Body of pancreas (tissue), 4 donors: ENCODE data around the gene ABL2. TPM values are rescaled to one million over a fixed set of nuclear protein-coding genes. Genes with fewer than 3 reads are reported as not detected.
"Not testable (repeated sequence)": the region's sequence is repeated elsewhere in the genome, so short reads cannot be mapped to it uniquely, and the experiment has no call there.

Experiments
- ATAC-seq: fragments of 150-250 bp; one replicate; pipeline ENCODE4 v1.9.1; 2016
- DNase-seq, 4 donors: peaks; one replicate each; pipeline ENCODE4 v3.0.0-alpha.2; 2019
- H3K27ac ChIP-seq, 4 donors: fragments of 200-600 bp; sonication (generic); 1 replicate in 3 of 4; 2 replicates in 1 of 4; pipeline versions ENCODE4 v1.5.1 to v1.6.1; 2016 to 2019; ENCODE audit warnings: mild to moderate bottlenecking in 1 of 4, mixed read lengths in 1 of 4, moderate library complexity in 1 of 4
- H3K27me3 ChIP-seq, 2 donors: fragments of 200-600 bp; sonication (generic); one replicate each; pipeline ENCODE4 v1.6.0; 2016; ENCODE audit warnings: mild to moderate bottlenecking in 1 of 2
- H3K36me3 ChIP-seq, 2 donors: fragments of 200-600 bp; sonication (generic); replicated peaks in 1 of 2; 2 replicates each; pipeline ENCODE4 v1.5.1; 2016; ENCODE audit warnings: low read depth in 2 of 2; ENCODE audit not compliant: insufficient read depth in 1 of 2
- H3K4me1 ChIP-seq: fragments of 200-600 bp; sonication (generic); one replicate; pipeline ENCODE4 v1.6.0; 2016
- H3K4me3 ChIP-seq, 2 donors: fragments of 200-600 bp; sonication (generic); 1 replicate in 1 of 2; 2 replicates in 1 of 2; pipeline ENCODE4 v1.5.1; 2016 to 2019
- H3K9me3 ChIP-seq, 3 donors: fragments of 200-600 bp; sonication (generic); 1 replicate in 2 of 3; 2 replicates in 1 of 3; pipeline ENCODE4 v1.5.1; 2016
- CTCF ChIP-seq, 7 experiments: fragments of 450-650 bp in 4 of 7; fragments of 200-600 bp in 3 of 7; sonication (generic) in 3 of 7; IDR thresholded peaks; one replicate each; pipeline ENCODE4 v1.5.1; 2016 to 2019; ENCODE audit warnings: antibody characterized with exemption in 7 of 7
- POLR2A ChIP-seq, 3 donors: fragments of 450-650 bp; IDR thresholded peaks; one replicate each; pipeline ENCODE4 v1.6.1; 2016; ENCODE audit warnings: antibody characterized with exemption in 3 of 3, mild to moderate bottlenecking in 2 of 3
- WGBS, 2 donors: methylation state at CpG; one replicate each; pipeline ENCODE4 v1.1.5; 2017; 5-methylcytosine and 5-hydroxymethylcytosine counted together
- intact Hi-C: fragments of 100-400 bp; cut with DNase I; formaldehyde crosslinking; loops from one replicate; pipeline ENCODE4 v1.15.1; 2023
- total RNA-seq, 2 donors: library from RNA; depleted of rRNA; stranded (reverse); fragments of >200 nt; gene quantifications; one replicate each; pipeline ENCODE4 v1.1.0, GENCODE V29; 2016

ABL2 gene
- total RNA-seq, 2 donors from 2014 or later = 10.1 to 12.5 TPM

GRCh38 chr1:179217943-179218507 is 11.5 kb downstream of the ABL2 start:
- Histone ChIP-seq H3K36me3 (no peaks in the 10 kb centered on the region), H3K27me3 (no peaks in the 10 kb centered on the region), H3K27ac (peak overlapping the region in 3 of 4 donors; percentile 24 to 66 (median 57)), H3K4me1 (peaks cover 35% of the 10 kb centered on the region), H3K4me3 (no peak overlapping the region), H3K9me3 (no peaks in the 10 kb centered on the region)
- DNase-seq (peak in 1 of 4 donors; percentile 53), ATAC-seq (peak; percentile 84)
- 61 to 71% methylated on average over 5 of the region's 5 CpGs for WGBS, 2 donors
- intact Hi-C loops = no loop called here
- TF ChIP-seq CTCF (IDR thresholded peaks at IDR 0.05) (no peak), POLR2A (IDR thresholded peaks at IDR 0.05) (no peak)

DNA sequence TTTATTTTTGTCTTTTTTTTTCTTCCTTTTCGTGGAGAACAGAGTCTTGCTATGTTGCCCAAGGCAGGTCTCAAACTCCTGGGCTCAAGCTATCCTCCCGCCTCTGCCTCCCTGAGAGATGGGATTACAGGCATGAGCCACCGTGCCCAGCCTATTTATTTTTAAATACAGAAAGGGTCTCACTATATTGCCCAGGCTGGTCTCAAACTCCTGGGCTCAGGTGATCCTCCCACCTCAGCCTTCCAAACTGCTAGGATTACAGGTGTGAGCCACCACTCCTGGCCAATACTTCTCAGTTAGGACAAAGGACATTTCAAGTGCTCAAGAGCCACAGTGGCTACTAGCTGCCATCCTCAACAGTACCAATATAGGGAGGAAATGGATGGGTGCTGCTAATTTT is 16.2 kb downstream of the ABL2 start:
- intact Hi-C loops, DNase-seq, H3K27me3 ChIP-seq: not testable (repeated sequence)

DNA sequence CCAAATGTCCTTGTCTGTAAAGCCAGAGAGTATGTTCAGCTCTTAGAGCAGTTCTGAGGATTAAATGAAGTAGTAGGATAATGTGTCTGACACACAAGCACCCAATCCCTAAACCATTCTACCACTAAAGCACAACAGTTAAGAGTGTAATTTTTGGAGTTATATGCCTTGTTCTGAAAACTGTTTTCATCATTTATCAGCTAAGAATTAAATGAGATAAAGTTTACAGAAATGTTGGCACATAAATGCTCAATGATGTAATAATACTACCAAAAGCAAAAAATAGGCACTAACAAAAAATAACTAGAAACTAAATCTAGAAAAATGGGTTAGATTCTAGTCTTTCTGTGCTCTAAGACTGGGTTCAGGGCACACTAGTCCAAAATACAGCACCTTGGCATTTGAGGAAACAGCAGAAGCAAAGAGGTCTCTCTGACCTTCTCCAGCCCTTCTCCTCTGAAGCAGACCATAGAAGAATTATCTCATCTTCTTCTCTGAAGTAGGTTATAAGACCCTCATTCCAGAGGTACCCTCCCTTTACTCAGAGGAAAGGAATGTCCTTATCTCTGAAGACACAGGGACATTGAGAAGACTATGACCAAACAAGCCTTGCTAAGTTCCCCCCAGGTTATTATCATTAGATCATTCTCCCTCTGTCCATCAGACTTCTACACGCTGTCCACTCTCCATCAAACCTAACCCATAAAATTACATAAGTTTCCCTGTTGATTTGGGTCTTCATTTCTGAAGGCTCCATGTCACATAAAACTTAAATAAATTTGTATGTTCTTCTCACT is 20.6 kb downstream of the ABL2 start:
- intact Hi-C loops = no loop called here
- H3K9me3 ChIP-seq = no peaks in the 10 kb centered on the region
- ATAC-seq (no peak), DNase-seq (no peak)
- WGBS, 2 donors = 75 to 93% methylated on average over 1 of the region's 1 CpG
- no peaks in the 10 kb centered on the region for H3K36me3 ChIP-seq
- H3K27me3 ChIP-seq = no peaks in the 10 kb centered on the region
- H3K4me3 ChIP-seq = no peak overlapping the region
- no peak overlapping the region for H3K27ac ChIP-seq
- peaks cover 33% of the 10 kb centered on the region for H3K4me1 ChIP-seq
- TF ChIP-seq CTCF (IDR thresholded peaks at IDR 0.05) (no peak), POLR2A (IDR thresholded peaks at IDR 0.05) (no peak)

More for the DNA sequence above, 16.2 kb downstream of the ABL2 start:
- H3K4me3 ChIP-seq, H3K9me3 ChIP-seq, H3K27ac ChIP-seq, ATAC-seq, H3K36me3 ChIP-seq: not testable (repeated sequence)
- H3K4me1 ChIP-seq = peaks cover 24% of the 10 kb centered on the region
- WGBS, 2 donors = 94 to 97% methylated on average over 3 of the region's 3 CpGs

GRCh38 chr1:179206812-179207211 is 22.7 kb downstream of the ABL2 start:
- no peak for ATAC-seq
- WGBS, 2 donors = 64 to 72% methylated on average over 3 of the region's 3 CpGs
- intact Hi-C loops = no loop called here

More at GRCh38 chr1:179206812-179207211, 22.7 kb downstream of the ABL2 start:
- no peak for TF ChIP-seq CTCF (IDR thresholded peaks at IDR 0.05)
- TF ChIP-seq POLR2A (IDR thresholded peaks at IDR 0.05) = no peak
- Histone ChIP-seq H3K4me3 (no peak overlapping the region), H3K27ac (no peak overlapping the region), H3K36me3 (no peaks in the 10 kb centered on the region), H3K27me3 (no peaks in the 10 kb centered on the region), H3K9me3 (no peaks in the 10 kb centered on the region), H3K4me1 (peaks cover 30% of the 10 kb centered on the region)
- DNase-seq = no peak
